IMR-90 (cell line): ENCODE data around the gene GALNT12. TPM values are rescaled to one million over a fixed set of nuclear protein-coding genes. Genes with fewer than 3 reads are reported as not detected.

Source experiments
- ATAC-seq: fragments of 200-7000 bp; cut with Tn5 transposase; 2 replicates; pipeline ENCODE4 v1.9.1; 2020; ENCODE audit warnings: low read depth, mild to moderate bottlenecking, moderate library complexity
- BruUV-seq: library from RNA; stranded (reverse); fragments of 400-500 nt; replicated peaks from 2 replicates; lab custom pipeline; 2021; lab: Mats Ljungman, UMichigan
- CTCF ChIA-PET: fragments of 300-600 bp; formaldehyde crosslinking; extraction: SDS; loops from one replicate; lab custom pipeline; 2021; ENCODE audit warnings: antibody characterized with exemption; lab: Yijun Ruan, JAX
- POLR2A ChIA-PET: fragments of 300-600 bp; sonication (Branson Sonifier 250); formaldehyde crosslinking; loops from one replicate; lab custom pipeline; 2022; ENCODE audit warnings: antibody characterized with exemption; ENCODE audit not compliant: unreplicated experiment; lab: Charles Lee
- DNase-seq: peaks from one replicate; pipeline ENCODE4 v3.0.0; 2013
- H2AFZ ChIP-seq: replicated peaks from 2 replicates; pipeline ENCODE3; 2013; ENCODE audit warnings: low read length, mild to moderate bottlenecking; ENCODE audit not compliant: poor library complexity
- H2AK5ac ChIP-seq: 2 replicates; pipeline ENCODE4 v1.6.1; 2013; ENCODE audit warnings: low read depth, low read length, inconsistent platforms
- H2AK9ac ChIP-seq: replicated peaks from 2 replicates; pipeline ENCODE3; 2013; ENCODE audit warnings: mild to moderate bottlenecking, low read depth, low read length, moderate library complexity; ENCODE audit not compliant: poor library complexity
- H2BK120ac ChIP-seq: 2 replicates; pipeline ENCODE4 v1.6.1; 2013; ENCODE audit warnings: low read depth, low read length, inconsistent platforms
- H2BK15ac ChIP-seq: 3 replicates; pipeline ENCODE4 v1.6.1; 2013; ENCODE audit warnings: low read depth, low read length, inconsistent platforms
- H2BK20ac ChIP-seq: 2 replicates; pipeline ENCODE4 v1.6.1; 2013; ENCODE audit warnings: low read depth, mild to moderate bottlenecking, inconsistent platforms, low read length, moderate library complexity
- H2BK5ac ChIP-seq: 2 replicates; pipeline ENCODE4 v1.6.1; 2013; ENCODE audit warnings: mild to moderate bottlenecking, low read depth, low read length, inconsistent platforms; ENCODE audit not compliant: poor library complexity, severe bottlenecking
- H3K14ac ChIP-seq: replicated peaks from 2 replicates; pipeline ENCODE4 v1.6.1; 2013; ENCODE audit warnings: low read depth, low read length, inconsistent platforms
- H3K18ac ChIP-seq: 2 replicates; pipeline ENCODE4 v1.6.1; 2013; ENCODE audit warnings: low read depth, low read length, control low read depth
- H3K23ac ChIP-seq: 2 replicates; pipeline ENCODE4 v1.6.1; 2013; ENCODE audit warnings: low read depth, low read length, inconsistent platforms
- H3K27ac ChIP-seq: 2 replicates; pipeline ENCODE4 v1.5.1; 2013; ENCODE audit warnings: mild to moderate bottlenecking, control low read depth, low read length; ENCODE audit not compliant: insufficient read depth
- H3K27me3 ChIP-seq: 2 replicates; pipeline ENCODE4 v1.6.1; 2013; ENCODE audit warnings: low read length; ENCODE audit not compliant: control insufficient read depth, insufficient read depth
- H3K36me3 ChIP-seq: 2 replicates; pipeline ENCODE4 v1.6.1; 2013; ENCODE audit warnings: low read length, mixed read lengths; ENCODE audit not compliant: control insufficient read depth, insufficient read depth
- H3K4ac ChIP-seq: 2 replicates; pipeline ENCODE4 v1.6.1; 2013; ENCODE audit warnings: low read depth, low read length, inconsistent platforms
- H3K4me1 ChIP-seq: 2 replicates; pipeline ENCODE4 v1.6.1; 2013; ENCODE audit warnings: low read length, mixed read lengths; ENCODE audit not compliant: control insufficient read depth, insufficient read depth
- H3K4me2 ChIP-seq: 2 replicates; pipeline ENCODE4 v1.6.1; 2013; ENCODE audit warnings: low read depth, mild to moderate bottlenecking, control low read depth, low read length, moderate library complexity
- H3K4me3 ChIP-seq: 2 replicates; pipeline ENCODE4 v1.5.1; 2013; ENCODE audit warnings: low read depth, mild to moderate bottlenecking, control low read depth, low read length, moderate library complexity; ENCODE audit not compliant: insufficient read depth
- H3K56ac ChIP-seq: 2 replicates; pipeline ENCODE4 v1.6.1; 2013; ENCODE audit warnings: low read length, inconsistent platforms; ENCODE audit not compliant: insufficient read depth; ENCODE audit errors: extremely low read depth
- H3K79me1 ChIP-seq, 2 experiments: 2 replicates each; pipeline ENCODE4 v1.6.1; 2013; ENCODE audit warnings: low read length in 2 of 2, inconsistent platforms in 1 of 2, low read depth in 1 of 2
- H3K9ac ChIP-seq: 2 replicates; pipeline ENCODE4 v1.6.1; 2013; ENCODE audit warnings: low read depth, low read length, control low read depth
- H3K9me1 ChIP-seq: 2 replicates; pipeline ENCODE4 v1.6.1; 2013; ENCODE audit warnings: low read length, inconsistent platforms; ENCODE audit not compliant: insufficient read depth
- H3K9me3 ChIP-seq: 2 replicates; pipeline ENCODE4 v1.6.1; 2013; ENCODE audit warnings: low read length; ENCODE audit not compliant: control insufficient read depth, insufficient read depth
- H4K20me1 ChIP-seq: 2 replicates; pipeline ENCODE4 v1.6.1; 2013; ENCODE audit warnings: low read length, inconsistent platforms; ENCODE audit not compliant: insufficient read depth
- H4K5ac ChIP-seq: 2 replicates; pipeline ENCODE4 v1.6.1; 2013; ENCODE audit warnings: mild to moderate bottlenecking, low read depth, low read length, control low read depth
- H4K8ac ChIP-seq, 2 experiments: 2 replicates each; pipeline ENCODE4 v1.6.1; 2013; ENCODE audit warnings: low read depth in 2 of 2, low read length in 2 of 2, control low read depth in 1 of 2, inconsistent platforms in 1 of 2
- H4K91ac ChIP-seq: 2 replicates; pipeline ENCODE4 v1.6.1; 2013; ENCODE audit warnings: low read depth, low read length, inconsistent platforms; ENCODE audit not compliant: insufficient read depth
- CHD1 ChIP-seq: IDR thresholded peaks from 2 replicates; pipeline ENCODE4 v1.6.1; 2012; ENCODE audit warnings: low read depth, low read length, improper control_type of control experiment
- MAFK ChIP-seq: IDR thresholded peaks from 2 replicates; pipeline ENCODE4 v1.6.1; 2012; ENCODE audit warnings: low read depth, low read length, improper control_type of control experiment
- MAZ ChIP-seq: IDR thresholded peaks from 2 replicates; pipeline ENCODE4 v1.6.1; 2012; ENCODE audit warnings: low read depth, mild to moderate bottlenecking, low read length, improper control_type of control experiment, moderate library complexity, borderline replicate concordance
- RCOR1 ChIP-seq: IDR thresholded peaks from 2 replicates; pipeline ENCODE4 v1.6.1; 2012; ENCODE audit warnings: mild to moderate bottlenecking, low read length, improper control_type of control experiment; ENCODE audit not compliant: insufficient replicate concordance
- RFX5 ChIP-seq: IDR thresholded peaks from 2 replicates; pipeline ENCODE4 v1.8.0; 2012; ENCODE audit warnings: low read depth, mild to moderate bottlenecking, low read length, moderate library complexity
- WGBS, 2 experiments: methylation state at CpG; one replicate each; pipeline versions ENCODE4 v1.1.5 to v1.1.7; 2013; ENCODE audit warnings: missing lambda C conversion rate in 2 of 2; ENCODE audit not compliant: insufficient read length in 1 of 2; ENCODE audit errors: extremely low coverage in 2 of 2; 5-methylcytosine and 5-hydroxymethylcytosine counted together
- dilution Hi-C: fragments of 300-500 bp; cut with HindIII; formaldehyde crosslinking; loops from one replicate; pipeline ENCODE4 v1.14.3; 2018; ENCODE audit warnings: low sequenced_read_pairs; ENCODE audit not compliant: unreplicated experiment
- in situ Hi-C: fragments of 300-500 bp; cut with MboI; formaldehyde crosslinking; loops from 3 replicates; pipeline ENCODE4 v1.14.3; 2019; ENCODE audit warnings: low sequenced_read_pairs, inconsistent platforms, mixed read lengths
- intact Hi-C: fragments of 100-400 bp; cut with micrococcal nuclease; formaldehyde crosslinking; loops from 2 replicates; pipeline ENCODE4 v1.10.0; 2022
- polyA plus RNA-seq, 3 experiments: library from polyadenylated mRNA; depleted of rRNA; stranded (reverse); fragments of >200 nt; gene quantifications; 2 replicates each; pipeline ENCODE4 v1.2.3, GENCODE V29; 2012; ENCODE audit warnings: low replicate concordance in 1 of 3
- total RNA-seq: library from RNA; depleted of rRNA; stranded (reverse); fragments of >200 nt; gene quantifications from 2 replicates; pipeline ENCODE4 v1.2.3, GENCODE V29; 2012

Gene GALNT12
- total and polyA plus RNA-seq, 2 of the 4 experiments (the other 2 are of a cell fraction), result 2.3 to 2.5 TPM

DNA sequence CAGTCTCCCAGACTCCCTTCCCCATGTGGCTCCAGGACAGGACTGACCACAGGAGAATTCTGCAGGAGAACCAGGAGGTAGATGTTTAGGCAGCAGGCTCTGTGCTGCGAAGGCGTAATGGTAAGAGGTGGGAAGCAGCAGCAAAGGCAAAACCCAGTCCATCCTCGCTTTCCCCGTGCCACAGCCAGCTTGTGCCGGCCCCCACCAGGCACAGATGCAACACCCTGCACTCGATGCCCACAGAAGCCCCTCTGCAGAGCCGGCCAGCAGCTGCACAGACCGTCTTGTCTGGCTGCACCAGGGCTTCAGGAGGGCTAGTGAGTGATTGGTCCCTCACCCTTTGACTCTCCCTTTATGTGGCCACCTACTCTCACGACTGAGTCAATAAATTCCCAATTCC lies 39.1 kb upstream of the GALNT12 start:
- CTCF ChIA-PET, result interaction anchor here (0.6 kb wide), 1 partner anchor 8 kb away, joined by 4 read pairs; no protein-coding TSS in a partner anchor
- ATAC-seq (no peak), DNase-seq (no peak)
- Histone ChIP-seq H3K4ac (no peak overlapping the region), H2AFZ (no peak overlapping the region), H3K56ac (no peak overlapping the region), H3K27ac (no peak overlapping the region), H3K18ac (no peak overlapping the region), H2BK20ac (no peak overlapping the region), H4K91ac (no peak overlapping the region), H4K8ac (no peak overlapping the region), H4K20me1 (no peaks in the 10 kb centered on the region), H3K9ac (no peak overlapping the region), H3K79me1 (no peaks in the 10 kb centered on the region), H3K23ac (no peak overlapping the region), H3K27me3 (no peaks in the 10 kb centered on the region), H3K36me3 (peaks cover 52% of the 10 kb centered on the region), H3K14ac (no peak overlapping the region), H3K9me3 (no peaks in the 10 kb centered on the region), H2BK15ac (no peak overlapping the region), H3K4me1 (no peaks in the 10 kb centered on the region), H4K5ac (no peak overlapping the region), H2BK5ac (no peak overlapping the region), H2BK120ac (no peak overlapping the region), H2AK5ac (no peak overlapping the region), H3K4me3 (no peak overlapping the region), H3K9me1 (no peaks in the 10 kb centered on the region), H3K4me2 (no peak overlapping the region), H2AK9ac (no peak overlapping the region)
- dilution Hi-C loops, result no loop called here
- BruUV-seq, result no TSS peak
- 91% methylated on average over 7 of the region's 9 CpGs; no CpG with 5 or more reads in 1 of the 2 experiments for WGBS, 2 experiments
- intact Hi-C loops, result no loop called here
- no peak for TF ChIP-seq MAZ
- TF ChIP-seq MAFK, result no peak
- no peak for TF ChIP-seq CHD1
- no peak for TF ChIP-seq RCOR1
- TF ChIP-seq RFX5, result no peak
- in situ Hi-C loops, result no loop called here
- POLR2A ChIA-PET, result no interaction called here
